ENCODE measurements around the gene DNMT3B.
"Not testable (repeated sequence)": the region's sequence is repeated elsewhere in the genome, so short reads cannot be mapped to it uniquely, and the experiment has no call there.

Gene DNMT3B

DNA sequence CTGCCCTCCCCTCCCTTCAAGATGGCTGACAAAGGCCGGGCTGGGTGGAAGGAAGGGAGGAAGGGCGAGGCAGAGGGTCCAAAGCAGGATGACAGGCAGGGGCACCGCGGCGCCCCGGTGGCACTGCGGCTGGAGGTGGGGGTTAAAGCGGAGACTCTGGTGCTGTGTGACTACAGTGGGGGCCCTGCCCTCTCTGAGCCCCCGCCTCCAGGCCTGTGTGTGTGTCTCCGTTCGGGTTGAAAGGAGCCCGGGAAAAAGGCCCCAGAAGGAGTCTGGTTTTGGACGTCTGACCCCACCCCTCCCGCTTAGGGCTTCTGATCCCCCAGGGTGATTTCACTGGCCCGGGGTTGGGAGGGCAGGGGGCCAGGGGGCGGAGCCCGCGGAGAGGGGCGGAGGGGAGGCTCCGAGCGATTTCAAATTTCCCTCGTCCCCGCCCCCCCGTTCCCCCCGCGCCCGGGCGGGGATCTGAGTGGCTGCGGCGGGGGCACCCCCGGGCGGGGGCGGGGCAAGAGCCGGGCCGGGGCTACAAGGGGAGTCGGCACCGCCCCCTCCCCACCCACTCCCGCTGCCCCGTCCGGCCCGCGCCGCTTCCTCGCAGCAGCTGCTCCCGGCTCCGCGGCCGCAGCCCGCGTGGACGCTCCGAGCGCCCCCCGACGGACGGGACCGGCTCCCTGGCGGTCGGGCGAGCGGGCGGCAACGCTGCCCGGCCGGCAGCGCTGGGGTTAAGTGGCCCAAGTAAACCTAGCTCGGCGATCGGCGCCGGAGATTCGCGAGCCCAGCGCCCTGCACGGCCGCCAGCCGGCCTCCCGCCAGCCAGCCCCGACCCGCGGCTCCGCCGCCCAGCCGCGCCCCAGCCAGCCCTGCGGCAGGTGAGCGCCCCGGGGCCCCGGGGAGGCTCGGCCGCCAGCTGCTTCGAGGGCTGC, at the start of gene DNMT3B:
DNMT3B (plus strand) TSS at position 555 of the 923 bp plus-strand sequence. CDS start 17,939 bp downstream, outside the sequence.
- DNase-seq = no peak

DNA sequence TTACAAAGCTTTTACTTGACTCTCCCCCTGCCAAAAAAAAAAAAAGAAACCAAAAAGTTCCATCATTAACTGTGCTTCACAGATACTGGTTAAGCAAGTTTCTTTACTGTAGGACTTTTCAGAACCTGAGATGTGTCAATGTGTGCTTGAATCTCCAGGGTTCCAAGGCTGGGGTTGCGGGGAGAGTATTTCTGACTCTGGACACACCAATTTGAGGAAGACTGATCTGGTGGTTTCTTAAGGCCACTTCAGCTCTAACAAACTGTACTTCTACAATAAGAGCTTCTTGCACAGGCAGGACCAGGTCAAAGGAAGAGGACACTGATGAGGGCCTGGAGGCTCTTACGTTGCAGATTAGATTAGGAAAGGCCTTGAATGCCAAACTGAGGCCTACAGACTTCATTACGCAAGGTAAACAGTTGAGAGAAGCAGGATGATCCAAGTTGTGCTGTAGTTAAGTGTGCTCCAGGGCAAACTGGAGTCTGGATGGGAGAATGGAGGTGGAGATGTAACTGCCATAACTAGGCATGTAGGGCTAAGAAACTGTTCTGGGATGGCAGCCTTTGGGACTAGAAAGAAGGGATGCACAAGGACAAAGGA, 43.3 kb upstream of the DNMT3B start:
- DNase-seq = no peak

DNA sequence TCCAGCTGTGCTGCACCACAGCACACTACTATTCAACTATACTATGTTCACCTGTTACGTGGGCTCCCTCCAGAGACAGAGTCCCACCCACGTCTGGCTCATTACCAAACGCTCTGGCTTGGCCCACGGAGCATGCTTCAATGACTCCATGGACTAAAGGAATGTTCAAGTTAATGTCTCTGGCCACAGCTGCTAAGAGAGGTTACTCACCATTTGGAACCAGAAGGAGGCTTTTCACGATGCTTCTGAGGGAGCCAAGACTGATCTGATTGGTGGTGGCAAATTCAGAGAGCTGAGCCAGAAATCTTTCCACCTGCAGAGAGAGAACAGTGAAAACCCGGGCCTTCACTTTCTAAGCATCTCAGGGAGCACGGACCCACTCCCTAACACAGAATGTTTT, 34.5 kb upstream of the DNMT3B start:
- no peak for DNase-seq

DNA sequence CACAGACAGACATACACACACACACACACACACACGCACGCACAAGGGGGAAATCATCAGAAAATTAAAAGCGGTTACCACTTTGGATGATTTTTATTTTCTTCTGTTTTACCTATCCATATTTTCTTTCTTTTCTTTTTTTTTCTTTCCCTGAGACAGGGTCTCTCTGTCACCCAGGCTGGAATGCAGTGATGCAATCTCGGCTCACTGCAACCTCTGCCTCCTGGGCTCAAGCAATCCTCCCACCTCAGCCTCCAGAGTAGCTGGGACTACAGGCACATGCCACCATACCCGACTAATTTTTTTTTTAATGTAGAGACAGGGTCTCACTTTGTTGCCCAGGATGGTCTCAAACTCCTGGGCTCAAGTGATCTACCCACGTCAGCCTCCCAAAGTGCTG, 33.8 kb upstream of the DNMT3B start:
- not testable (repeated sequence) for DNase-seq

DNA sequence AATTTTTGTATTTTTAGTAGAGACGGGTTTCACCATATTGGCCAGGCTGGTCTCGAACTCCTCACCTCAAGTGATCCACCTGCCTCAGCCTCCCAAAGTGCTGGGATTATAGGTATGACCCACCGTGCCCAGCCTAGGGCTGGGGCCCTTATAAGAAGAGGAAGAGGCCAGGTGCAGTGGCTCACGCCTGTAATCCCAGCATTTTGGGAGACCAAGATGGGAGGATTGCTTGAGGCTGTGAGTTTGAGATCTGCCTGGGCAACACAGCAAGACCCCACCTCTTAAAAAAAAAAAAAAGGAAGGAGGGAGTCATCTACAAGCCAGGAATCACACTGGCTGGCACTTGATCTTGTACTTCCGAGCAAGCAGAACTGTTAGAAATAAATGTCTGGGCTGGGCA, 32.9 kb upstream of the DNMT3B start:
- DNase-seq = not testable (repeated sequence)

DNA sequence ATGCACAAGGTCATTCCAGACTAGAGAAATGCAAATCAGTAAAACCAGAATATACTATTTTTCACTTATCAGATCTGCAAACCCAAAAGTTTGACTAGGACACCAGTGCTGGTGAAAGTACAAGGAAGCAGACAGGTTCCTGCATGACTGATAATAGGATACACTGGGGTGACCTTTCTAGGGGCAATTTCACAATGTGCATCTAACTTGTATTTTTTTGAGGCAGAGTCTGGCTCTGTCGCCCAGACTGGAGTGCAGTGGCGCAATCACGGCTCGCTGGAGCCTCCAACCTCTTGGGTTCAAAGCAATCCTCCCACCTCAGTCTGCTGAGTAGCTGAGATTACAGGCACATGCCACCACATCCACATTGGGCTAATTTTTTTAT, 30.3 kb upstream of the DNMT3B start:
- peak; percentile 40 for DNase-seq

DNA sequence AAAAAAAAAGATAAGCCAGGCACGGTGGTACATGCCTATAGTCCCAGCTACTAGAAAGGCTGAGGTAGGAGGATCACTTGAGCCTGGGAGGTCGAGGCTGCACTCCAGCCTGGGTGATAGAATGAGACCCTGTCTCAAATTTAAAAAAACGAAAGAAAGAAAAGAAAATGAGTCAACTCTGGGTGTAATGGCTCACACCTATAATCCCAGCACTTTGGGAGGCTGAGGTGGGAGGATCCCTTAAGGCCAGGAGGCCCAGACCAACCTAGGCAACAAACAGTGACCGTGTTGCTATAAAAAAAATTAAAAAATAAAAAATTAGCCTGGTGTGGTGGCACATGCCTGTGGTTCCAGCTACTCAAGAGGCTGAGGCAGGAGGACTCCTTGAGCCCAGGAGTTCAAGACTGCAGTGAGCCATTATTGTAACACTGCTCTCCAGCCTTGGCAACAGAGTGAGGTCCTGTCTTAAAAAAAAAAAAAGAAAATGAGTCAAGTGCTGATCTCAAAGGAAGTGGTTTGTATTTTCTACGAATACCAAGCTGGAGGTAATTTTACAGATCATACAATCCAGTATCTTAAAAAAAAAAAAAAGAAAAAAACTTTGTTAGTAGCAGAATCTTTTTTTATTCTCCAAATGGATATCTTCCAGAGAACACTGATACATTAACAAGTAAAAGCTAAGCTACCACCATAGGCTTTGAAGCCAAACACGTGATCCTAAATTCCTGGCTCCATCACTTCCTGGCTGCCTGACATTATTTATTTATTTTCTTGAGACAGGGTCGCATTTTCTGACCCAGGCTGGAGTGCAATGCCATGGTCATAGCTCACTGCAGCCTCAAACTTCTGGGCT, 24.6 kb upstream of the DNMT3B start:
- DNase-seq = no peak

DNA sequence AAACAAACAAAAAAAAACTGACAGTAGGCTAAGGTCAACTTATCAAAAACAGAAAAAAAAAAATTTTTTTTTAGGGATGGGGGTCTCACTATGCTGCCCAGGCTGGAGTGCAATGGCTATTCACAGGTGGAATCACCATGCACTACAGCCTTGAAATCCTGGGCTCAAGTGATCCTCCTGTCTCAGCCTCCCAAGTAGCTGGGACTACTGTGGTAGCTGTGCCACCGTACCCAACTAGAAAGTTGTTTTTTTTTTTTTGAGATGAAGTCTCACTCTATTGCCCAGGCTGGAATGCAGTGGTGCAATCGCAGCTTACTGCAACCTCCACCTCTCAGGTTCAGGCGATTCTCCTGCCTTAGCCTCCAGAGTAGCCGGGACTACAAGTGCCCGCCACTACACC, 21.0 kb upstream of the DNMT3B start:
- DNase-seq = no peak

DNA sequence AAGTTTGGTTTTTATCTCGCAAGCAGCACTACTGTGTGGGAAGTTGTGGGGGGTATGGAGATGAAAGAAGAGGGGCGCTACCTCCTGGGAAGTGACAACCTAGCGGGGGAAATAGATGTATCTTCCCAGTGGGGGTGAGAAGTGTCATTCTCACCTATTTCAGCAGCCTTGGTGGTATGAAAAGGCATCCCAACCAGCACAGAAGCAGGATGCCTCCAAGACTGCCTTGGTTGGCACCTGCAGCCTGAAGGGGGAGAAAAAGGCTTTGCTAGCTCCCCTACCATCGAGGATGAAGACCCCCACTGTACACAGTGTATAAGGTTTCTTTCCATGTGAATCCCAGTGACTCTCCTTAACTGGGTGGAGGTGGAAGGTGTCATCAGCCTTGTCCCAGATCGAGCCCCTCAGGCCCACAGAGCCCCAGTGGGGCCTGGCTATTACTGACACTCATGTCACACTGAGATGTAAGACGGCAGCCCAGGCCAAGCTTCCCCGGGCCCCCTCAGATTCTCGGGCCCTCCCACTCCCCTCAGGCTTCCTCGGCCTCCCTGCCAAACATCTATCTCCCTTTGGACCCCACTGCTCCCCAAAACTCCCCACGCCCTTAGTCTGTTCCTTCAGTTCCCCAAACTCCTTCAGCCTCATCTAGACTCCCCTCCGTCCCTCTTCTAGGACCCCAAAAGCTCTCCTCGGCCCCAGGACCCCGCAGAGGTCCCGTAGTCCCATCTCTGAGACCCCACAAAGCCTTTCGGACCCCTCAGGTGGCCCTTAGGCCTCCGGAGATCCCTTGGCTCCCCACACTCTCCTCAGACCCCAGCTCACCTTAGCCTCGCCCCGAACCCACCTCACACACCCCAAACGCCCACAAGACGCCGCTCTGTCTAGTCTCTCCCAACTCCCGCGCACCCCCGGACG, 19.6 kb upstream of the DNMT3B start:
- no peak for DNase-seq

DNA sequence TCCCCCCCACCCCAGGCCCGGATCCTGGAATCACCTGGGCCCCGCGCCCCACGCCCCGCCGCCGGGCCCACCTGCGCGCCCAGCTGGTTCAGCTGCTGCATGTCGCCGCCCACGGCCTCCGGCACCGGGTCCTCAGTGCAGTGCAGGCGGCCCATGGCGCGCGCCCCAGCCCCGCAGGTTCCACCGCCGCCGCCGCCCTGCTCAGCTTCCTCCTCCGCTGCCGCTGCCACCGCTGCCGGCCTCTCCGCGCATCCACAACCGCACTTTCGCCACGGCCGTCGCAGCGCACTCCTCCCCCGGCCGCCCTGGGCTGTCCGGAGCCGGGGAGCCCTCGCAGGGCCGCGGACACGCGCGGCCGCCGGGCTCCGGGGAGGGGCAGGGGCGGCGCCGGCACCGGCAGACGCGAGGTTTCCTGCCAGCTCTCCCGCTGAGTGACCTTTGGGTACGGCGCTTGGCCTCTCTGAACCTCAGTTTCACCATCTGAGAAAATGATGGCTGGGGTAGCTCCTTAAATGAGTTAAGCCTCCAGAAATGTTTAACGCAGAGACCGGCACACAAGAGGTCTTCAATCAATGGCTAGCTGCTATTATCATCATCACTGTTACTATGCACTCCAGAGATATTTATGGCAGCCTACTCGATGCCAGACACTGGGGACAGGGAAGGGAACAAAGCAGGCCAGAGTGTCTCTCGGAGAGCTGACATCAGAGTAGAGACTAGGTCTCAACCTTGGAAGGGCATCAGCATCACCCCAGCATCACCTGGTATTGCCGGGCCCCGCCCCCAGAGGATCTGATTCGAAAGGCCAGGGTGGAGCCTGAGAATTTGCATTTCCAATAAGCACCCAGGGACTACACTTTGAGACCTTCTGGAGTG, 18.7 kb upstream of the DNMT3B start, which contains the start of gene COMMD7:
COMMD7 (minus strand) TSS at position 231 of the 876 bp plus-strand sequence; CDS start at position 155, 76 bp downstream.
- DNase-seq = no peak

DNA sequence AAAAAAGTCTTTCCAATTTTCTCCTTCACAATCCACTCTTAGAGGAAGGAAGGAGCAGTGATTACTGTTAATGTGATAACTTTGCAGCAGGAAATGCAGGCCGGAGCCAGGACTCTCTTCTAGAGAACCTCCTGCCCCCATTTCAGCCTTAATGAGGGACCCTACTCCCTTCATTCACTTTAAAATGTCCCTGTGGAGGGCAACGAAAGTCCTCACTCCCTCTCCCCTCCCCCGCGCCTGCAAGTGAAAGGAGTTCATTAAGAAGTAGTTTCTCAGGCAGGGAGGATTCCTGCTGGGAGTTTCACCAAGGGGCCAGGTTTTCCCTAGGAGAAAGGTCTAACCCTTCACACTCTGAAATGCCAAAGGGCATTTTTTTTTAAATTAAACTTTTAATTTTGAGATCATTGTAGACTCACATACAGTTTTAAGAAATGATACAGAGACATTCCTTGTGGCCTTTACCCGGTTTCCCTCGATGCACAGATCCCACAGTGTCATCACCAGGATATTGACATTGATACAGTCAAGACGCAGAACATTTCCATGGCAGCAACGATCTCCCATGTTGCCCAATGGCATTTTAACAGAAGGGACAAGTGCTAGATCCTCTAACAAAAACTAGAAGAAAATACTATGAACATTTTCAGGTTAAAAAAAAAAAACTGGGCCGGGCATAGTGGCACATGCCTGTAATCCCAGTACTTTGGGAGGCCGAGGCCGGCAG, 12.1 kb upstream of the DNMT3B start:
- DNase-seq = no peak

DNA sequence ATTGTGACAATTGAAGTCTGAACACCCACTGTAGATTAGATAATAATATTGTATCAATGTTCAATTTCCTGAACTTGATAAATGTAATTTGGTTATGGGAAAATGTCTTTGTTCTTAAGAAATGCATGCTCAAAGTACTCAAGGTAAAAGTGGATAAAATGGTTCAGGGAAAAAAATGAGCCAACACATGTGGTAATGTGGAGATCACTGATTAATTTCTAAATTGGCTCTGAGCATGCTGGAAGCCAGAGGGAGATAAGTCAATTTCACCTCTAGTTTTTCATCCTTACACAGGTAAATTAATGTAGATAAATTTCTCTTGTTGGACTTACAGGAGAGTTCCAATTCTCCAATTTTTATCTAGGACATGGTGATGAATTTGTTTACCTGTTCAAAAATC, 10.9 kb upstream of the DNMT3B start:
- DNase-seq = no peak

DNA sequence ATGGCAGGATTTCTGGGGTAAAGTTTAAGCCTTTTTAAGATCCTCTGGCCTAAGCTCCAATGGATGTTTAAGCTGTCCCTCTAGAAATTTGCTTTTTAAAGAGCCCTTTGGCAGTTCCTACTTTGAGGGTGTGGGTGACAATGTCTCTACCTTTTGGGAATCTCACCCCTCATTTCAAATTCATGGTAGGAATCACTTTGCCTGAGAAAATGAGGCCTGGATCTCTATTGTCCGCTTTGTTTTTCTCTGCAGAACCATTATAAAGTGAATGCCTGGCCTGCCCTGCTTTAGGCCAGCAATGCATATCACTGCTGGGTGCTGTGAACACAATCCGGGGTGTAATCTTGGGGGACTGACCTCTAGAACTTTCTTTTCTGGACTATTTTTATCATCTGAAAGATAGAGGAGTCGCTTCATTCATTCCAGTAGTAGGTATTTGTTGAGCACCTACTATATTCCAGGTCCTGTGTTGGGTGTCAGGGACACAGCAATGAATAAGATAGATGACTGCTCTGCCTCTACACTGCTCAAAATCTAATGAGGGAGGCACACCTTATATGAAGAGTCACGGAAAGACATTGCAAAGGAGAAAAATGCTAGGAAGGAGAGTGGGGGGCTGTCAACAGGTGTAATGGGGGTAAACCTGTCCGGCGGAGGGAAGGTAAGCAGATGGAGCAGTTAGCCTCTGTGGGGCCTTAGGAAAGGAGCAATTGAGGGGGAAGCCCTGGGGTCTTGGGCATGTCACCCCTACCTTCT, 10.3 kb upstream of the DNMT3B start:
- no peak for DNase-seq

DNA sequence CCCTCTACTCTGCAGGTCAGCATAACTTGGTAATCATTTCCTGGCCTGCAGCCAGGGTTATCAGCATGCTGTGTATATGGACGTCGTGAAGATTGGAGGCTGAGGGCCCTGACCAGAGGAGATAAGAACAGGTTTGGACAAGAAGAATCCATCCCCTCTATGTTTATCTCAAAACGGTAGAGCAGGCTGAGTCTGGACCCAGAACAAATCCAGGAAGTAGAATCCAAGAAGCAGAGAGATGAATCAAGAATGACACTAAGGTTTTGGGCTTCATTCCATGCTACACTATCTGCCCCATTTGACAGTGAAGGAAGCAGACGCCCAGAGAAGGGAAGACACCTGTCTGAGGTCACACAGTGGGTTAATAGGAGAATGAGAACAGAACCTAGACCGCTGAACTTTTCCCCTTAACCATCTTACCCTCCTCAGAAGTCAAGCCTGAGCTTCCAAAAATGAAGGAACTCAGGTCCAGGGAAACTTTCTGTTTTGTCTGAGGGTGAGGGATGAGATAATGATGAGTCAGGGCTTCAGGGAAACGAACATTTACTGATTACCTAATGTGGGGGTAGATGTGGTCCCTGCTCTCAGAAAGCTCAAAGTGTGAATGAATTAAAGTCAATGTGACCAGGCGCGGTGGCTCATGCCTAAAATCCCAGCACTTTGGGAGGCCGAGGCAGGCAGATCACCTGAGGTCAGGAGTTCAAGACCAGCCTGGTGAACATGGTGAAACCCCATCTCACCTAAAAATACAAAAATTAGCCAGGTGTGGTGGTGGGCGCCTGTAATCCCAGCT, 9.5 kb upstream of the DNMT3B start:
- no peak for DNase-seq

DNA sequence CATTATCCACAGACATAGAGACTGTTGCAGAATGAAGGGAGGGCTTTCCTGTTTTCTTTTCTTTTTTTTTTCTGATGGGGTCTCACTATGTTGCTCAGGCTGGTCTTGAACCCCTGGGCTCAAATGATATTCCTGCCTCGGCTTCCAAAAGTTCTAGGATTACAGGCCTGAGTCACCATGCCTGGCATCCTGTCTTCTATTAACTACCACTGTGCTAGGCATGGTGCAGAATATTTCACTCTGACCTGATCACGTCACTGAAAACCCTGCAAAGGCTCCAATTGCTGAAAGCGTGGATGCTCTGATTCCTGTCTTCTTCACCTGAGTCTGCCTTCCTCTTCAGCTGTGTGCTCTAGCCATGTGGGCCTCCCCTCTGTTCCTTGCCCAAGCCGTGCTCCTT, 8.5 kb upstream of the DNMT3B start:
- DNase-seq = no peak

DNA sequence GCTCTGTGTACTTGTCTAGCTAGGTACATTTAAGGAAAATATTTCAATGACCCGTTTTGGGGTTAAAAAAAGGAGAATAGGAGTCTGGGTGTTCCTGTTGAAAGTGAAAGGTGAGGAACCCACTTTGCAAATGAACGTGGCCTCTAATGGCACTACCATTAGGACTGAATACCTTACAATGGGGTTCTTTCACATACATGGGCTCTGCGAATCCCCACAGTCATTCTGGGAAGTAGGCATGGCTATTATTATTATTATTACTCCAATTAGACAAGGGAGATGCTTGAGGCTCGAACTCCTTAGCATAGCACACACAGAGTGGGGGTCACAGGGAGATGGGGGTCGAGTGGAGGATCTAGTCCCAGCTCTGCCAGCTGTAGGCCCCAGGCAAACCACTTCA, 6.0 kb upstream of the DNMT3B start:
- no peak for DNase-seq

DNA sequence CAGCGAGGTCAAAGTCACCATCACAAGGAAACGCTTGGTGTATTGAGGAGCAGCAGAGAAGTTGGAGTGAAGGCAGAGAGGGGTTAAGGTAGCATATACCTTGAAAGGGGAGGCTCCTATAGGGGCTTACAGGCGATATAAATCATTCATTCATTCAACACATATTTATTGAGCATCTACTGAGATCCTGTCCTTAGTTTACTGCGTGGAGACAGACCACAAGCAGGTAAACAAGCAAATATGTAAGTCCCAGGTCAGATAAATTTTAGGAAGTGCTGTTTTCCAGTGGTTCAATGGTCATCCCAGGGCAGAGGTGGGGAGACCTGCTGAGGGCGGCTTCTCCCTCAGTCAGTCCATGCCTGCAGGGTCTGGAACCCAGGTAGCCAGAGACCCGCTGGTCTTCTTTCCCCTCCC, 761 bp upstream of the DNMT3B start:
- DNase-seq = no peak

DNA sequence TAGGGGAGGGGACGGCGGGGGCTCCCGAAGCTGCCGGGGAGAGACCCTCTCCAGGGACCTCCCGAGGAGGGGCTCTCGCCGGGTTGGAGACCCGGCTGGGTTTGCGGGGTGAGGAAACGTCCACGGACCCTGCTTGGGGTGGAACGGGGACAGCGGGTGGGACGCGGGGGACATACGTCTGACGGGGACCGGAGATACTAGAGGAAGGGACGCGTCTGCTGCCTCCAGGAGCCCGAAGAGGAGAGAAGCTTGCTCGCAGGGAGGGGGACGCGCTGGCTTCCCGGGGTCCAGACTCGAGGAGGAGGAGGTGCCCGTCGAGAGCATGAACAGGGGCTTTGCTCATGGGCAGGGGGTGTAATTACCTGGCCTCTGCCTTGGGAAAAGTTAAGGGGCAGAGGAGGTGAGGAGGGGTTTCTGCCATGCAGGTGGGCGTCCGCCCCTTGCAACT, 593 bp downstream of the DNMT3B start:
- no peak for DNase-seq
